ENCODE results near the gene PRKCI.
"Not testable (repeated sequence)": the region's sequence is repeated elsewhere in the genome, so short reads cannot be mapped to it uniquely, and the experiment has no call there.

The PRKCI gene

DNA sequence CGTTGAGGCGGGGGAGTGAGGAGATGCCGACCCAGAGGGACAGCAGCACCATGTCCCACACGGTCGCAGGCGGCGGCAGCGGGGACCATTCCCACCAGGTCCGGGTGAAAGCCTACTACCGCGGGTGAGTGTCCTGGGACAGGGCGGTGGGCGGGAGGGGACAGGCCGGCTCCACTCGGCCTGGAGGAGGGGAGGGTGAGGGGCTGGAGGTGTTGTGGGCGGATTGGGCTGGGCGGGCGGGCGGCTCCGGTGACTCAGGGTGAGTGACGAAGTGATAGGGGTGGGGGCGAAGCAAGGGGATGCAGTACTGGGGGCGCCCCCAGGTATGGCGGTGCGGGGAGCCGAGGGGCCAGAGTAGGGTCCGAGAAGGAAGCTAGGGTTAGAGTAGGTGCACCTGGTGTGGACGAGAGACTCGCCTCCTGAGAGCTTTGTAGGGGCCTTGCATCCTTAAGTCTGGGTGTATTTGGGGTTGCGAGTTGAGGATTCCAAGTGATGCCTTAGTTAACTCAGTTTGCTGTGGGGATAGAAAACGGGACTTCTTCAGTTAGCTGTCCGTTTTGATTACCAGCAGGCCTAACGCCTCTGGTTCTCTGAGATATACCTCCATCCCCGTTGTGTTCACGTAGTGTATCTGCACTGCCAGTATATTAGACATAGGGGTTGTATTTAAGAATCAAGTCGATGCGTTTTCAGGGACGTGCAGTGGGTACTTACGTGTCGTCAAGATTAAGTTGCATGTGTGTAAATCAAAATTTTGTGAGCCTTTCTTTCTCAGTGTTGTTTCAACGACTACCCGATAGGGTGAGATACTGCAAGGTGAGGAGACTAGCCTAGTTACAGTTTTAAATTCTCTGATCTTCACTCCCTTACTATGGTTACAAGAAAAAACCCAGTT is 670 bp downstream of the PRKCI start:
- no peak for DNase-seq (ENCODE audit: low read depth)

GRCh38 chr3:170225166-170225565 is 2.9 kb downstream of the PRKCI start:
- DNase-seq (ENCODE audit: low read depth), result no peak

GRCh38 chr3:170226426-170226960 is 4.3 kb downstream of the PRKCI start:
- DNase-seq (ENCODE audit: low read depth), result no peak

- DNase-seq (ENCODE audit: low read depth), result no peak
Measured at GRCh38 chr3:170228093-170228766, 6.0 kb downstream of the PRKCI start.

DNA sequence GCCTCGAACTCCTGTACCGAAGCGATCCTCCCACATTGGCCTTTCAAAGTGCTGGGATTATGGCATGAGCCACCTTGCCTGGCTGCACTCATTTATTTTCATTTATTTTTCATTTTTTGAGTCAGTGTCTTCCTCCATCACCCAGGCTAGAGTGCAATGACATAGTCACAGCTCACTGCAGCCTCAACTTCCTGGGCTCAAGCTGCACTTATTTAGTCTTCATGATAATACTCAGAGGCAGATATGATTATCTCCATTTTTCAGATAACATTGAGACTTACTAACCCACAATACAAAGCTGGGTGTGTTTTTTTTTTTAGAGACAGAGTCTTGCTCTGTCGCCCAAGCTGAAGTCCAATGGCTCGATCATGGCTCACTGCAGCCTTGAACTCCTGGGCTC is 10.0 kb downstream of the PRKCI start:
- no peak for DNase-seq (ENCODE audit: low read depth)

GRCh38 chr3:170233530-170233929 is 11.3 kb downstream of the PRKCI start:
- DNase-seq (ENCODE audit: low read depth), result no peak

DNA sequence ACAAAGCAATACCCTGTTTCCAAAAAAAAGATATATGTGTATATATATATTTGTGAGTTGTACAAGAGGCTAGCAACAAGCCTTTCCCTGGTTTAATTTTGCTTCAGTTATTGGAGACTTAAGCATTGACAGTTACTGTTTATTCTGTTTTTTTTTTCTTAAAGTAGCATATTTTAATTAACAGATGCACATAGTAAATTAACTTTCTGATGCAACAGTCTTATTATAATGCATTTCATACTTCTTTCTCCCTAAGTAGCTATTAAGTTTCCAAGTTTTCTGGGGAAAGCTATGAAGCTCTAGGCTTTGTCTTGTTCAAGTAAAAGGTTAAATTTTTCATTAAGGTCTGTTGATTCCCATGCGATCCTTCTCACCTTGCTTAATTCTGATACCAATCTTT is 17.9 kb downstream of the PRKCI start:
- no peak for DNase-seq (ENCODE audit: low read depth)

- DNase-seq (ENCODE audit: low read depth), result no peak
Measured at GRCh38 chr3:170240671-170241070, 18.4 kb downstream of the PRKCI start.

DNA sequence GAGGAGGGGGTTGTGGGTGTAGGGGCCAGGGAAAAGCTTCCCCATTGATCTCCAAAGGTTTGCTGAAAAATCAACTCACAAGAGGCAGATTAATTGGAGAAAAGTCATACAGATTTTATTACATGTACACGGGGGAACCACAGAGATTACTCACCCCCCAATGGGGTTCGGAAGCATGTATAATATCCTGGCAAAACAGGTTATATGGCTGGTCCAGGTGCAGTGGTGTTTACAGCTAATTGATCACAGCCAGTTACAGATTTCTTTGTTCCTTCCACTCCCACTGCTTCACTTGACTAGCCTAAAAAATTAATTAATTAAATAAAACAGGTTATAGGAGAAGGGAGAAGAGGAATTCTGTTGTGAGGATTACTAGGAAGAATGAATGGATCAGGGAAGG is 22.4 kb downstream of the PRKCI start:
- no peak for DNase-seq (ENCODE audit: low read depth)

GRCh38 chr3:170247875-170248274 is 25.7 kb downstream of the PRKCI start:
- no peak for DNase-seq (ENCODE audit: low read depth)

- no peak for DNase-seq (ENCODE audit: low read depth)
Measured at GRCh38 chr3:170256597-170256996, 34.4 kb downstream of the PRKCI start.

DNA sequence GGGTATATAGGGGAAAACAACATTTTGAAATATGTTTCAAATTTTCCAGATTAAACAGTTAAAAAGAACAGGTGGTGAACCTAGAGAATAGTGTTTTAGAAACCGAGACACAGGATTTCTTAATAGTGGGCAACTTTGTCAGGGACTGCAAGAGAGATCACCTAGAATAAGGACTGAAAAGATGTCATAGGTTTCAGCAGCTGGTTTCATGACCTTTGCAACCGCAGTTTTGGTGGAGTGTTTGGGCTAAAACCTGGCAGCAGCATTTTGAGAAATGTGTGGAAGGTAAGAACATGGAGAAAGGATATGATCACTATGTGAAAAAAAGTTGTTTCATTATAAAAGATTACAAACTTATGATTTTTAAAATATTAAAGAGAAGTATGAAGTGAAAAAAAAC is 34.9 kb downstream of the PRKCI start:
- DNase-seq (ENCODE audit: low read depth), result no peak

DNA sequence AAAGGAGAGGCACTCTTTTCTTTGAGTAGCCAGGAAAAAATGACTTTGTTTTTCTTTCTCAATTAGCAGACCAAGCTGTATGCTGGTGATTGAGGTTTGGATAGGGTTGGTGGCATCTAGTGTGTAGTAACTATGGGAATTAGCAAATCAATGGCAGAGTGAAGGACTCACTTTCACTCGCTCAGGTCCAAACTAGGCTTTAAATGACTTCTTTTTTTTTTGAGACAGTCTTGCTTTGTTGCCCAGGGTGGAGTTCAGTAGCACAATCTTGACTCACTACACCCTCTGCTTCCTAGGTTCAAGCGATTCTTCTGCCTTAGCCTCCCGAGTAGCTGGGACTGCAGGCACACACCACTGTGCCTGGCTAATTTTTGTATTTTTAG is 35.9 kb downstream of the PRKCI start:
- DNase-seq (ENCODE audit: low read depth), result no peak

GRCh38 chr3:170259907-170260306 is 37.7 kb downstream of the PRKCI start:
- DNase-seq (ENCODE audit: low read depth), result no peak

- no peak for DNase-seq (ENCODE audit: low read depth)
Measured at GRCh38 chr3:170267793-170268192, 45.6 kb downstream of the PRKCI start.

GRCh38 chr3:170269673-170270254 is 47.5 kb downstream of the PRKCI start:
- not testable (repeated sequence) for DNase-seq (ENCODE audit: low read depth)

DNA sequence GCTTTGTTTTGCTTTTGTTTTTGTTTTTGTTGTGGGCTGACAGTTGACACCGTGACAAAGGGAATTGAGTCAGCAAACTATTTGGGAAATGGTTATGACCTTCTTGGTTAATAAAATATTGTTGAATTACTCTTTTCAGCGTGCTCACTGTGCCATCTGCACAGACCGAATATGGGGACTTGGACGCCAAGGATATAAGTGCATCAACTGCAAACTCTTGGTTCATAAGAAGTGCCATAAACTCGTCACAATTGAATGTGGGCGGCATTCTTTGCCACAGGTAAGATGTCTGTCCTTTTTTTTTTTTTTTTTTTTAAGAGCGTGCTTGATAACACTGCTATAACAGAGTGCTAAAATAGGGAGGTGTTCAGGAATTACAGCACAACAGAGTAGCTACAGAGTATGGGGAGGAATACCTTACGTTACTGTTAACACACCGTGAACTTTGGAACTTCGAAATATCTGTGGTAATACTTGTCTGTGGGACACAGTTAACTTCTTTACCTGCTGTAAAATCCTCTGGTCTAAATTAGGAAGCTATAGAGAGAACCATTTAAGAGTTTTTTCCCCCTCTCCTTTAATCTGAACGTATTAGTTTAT is 48.2 kb downstream of the PRKCI start:
- no peak for DNase-seq (ENCODE audit: low read depth)

DNA sequence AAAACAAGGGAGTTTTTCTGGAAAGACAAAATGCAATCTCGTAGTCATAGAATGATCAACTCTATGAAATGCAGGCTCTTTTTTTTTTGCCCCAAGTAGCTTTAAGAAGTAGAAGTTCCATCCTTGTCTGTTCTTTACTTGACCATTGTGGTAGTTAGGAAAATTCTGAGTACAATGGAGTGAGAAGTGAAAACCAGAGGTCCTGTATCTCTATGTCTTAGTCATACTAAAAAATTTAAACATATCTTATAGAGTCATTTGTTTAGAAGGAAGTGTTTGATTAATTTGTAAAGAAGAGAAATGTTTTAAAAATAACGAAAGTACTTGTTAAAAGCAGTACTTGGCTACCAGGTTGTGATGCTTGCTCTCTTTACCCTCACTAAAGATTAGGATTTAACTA is 52.4 kb downstream of the PRKCI start:
- DNase-seq (ENCODE audit: low read depth), result no peak

- no peak for DNase-seq (ENCODE audit: low read depth)
Measured at GRCh38 chr3:170275832-170276231, 53.6 kb downstream of the PRKCI start.

DNA sequence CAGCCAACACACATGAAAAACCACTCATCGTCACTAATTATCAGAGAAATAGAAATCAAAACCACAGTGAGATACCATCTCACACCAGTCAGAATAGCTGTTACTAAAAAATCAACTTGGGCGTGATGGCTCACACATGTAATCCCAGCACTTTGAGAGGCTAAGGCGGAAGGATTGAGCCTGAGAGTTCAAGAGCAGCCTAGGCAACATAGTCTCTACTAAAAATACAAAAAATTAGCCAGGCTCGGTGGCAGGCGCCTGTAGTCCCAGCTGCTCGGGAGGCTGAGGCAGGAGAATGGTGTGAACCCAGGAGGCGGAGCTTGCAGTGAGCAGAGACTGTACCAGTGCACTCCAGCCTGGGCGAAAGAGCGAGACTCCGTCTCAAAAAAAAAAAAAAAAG is 55.1 kb downstream of the PRKCI start:
- DNase-seq (ENCODE audit: low read depth), result not testable (repeated sequence)

- no peak for DNase-seq (ENCODE audit: low read depth)
Measured at GRCh38 chr3:170277833-170278580, 55.8 kb downstream of the PRKCI start.

DNA sequence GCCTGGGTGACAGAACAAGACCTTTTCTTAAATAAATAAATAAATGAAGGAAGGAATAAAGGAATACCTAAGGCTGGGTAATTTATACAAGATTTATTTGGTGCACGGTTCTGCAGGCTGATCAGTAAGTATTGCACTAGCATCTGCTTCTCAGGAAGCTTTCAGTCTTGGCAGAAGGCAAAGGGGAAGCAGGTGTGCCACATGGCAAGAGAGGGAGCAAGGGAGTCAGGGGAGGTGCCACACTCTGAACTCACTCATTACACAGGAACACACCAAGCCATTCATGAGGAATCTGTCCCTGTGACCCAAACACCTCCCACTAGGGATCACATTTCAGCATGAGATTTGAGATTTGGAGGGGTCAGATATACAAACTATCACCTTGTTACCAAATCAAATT is 56.4 kb downstream of the PRKCI start:
- no peak for DNase-seq (ENCODE audit: low read depth)

All from HS-27A (cell line).